ENCODE results near the gene TMEM94. TPM values are rescaled to one million over a fixed set of nuclear protein-coding genes. Genes with fewer than 3 reads are reported as not detected.

The TMEM94 gene
- total RNA-seq, 2 donors from 2014 or later, result 57.1 to 83.4 TPM

DNA sequence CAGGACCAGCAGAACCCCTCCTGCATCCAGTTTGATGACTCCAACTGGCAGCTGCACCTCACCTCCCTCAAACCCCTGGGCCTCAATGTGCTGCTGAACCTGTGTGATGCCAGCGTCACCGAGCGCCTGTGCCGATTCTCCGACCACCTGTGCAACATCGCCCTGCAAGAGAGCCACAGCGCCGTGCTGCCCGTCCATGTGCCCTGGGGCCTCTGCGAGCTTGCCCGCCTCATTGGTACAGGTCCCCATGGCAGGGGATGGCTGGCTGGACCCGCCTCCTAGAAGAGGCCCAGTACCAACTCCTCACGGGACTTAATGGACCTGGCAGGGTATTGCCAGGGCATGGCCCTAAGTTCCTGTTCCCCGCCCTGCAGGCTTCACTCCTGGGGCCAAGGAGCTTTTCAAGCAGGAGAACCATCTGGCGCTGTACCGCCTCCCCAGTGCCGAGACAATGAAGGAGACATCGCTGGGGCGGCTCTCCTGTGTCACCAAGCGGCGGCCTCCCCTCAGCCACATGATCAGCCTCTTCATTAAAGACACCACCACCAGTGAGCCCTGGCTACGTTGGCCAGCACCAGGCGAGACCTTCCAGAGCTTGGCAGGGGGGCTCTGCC is 36.2 kb downstream of the TMEM94 start:
- ATAC-seq (ENCODE audit: insufficient number of reproducible peaks, low FRiP score, low read depth), result no peak
- no peaks in the 10 kb centered on the region for H3K27me3 ChIP-seq (replicated peaks; ENCODE audit: insufficient read depth)

DNA sequence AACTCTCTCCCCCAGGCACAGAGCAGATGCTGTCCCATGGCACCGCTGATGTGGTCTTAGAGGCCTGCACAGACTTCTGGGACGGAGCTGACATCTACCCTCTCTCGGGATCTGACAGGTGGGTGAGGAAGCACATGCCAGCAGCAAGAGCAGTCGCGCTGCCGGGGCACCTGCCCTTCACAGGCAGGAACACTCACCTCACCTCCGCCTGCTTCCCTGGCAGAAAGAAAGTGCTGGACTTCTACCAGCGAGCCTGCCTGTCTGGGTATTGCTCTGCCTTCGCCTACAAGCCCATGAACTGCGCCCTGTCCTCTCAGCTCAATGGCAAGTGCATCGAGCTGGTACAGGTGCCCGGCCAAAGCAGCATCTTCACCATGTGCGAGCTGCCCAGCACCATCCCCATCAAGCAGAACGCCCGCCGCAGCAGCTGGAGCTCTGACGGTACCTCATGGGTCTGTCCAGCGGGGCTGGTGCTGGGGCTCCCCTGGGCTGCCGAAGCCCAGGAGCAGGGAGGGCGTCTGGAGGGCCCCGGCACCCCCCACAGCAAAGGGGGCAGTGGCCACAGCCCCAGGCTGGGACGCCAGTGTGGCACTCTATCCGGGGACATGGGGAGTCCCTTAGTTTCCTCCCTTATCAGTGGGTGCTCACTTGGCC is 37.2 kb downstream of the TMEM94 start:
- peaks cover 68% of the 10 kb centered on the region for H3K36me3 ChIP-seq
- H3K4me3 ChIP-seq, result no peak overlapping the region
- no peaks in the 10 kb centered on the region for H3K9me3 ChIP-seq
- no peak overlapping the region for H3K27ac ChIP-seq
- TF ChIP-seq, protein P1, sequence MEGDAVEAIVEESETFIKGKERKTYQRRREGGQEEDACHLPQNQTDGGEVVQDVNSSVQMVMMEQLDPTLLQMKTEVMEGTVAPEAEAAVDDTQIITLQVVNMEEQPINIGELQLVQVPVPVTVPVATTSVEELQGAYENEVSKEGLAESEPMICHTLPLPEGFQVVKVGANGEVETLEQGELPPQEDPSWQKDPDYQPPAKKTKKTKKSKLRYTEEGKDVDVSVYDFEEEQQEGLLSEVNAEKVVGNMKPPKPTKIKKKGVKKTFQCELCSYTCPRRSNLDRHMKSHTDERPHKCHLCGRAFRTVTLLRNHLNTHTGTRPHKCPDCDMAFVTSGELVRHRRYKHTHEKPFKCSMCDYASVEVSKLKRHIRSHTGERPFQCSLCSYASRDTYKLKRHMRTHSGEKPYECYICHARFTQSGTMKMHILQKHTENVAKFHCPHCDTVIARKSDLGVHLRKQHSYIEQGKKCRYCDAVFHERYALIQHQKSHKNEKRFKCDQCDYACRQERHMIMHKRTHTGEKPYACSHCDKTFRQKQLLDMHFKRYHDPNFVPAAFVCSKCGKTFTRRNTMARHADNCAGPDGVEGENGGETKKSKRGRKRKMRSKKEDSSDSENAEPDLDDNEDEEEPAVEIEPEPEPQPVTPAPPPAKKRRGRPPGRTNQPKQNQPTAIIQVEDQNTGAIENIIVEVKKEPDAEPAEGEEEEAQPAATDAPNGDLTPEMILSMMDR (IDR thresholded peaks at IDR 0.05), result no peak
- peaks cover 0 to 11% of the 10 kb centered on the region in 2 donors for H3K4me1 ChIP-seq (ENCODE audit: control insufficient read depth in 1 of 2, low read depth in 2 of 2)
- H3K27me3 ChIP-seq (replicated peaks; ENCODE audit: insufficient read depth), result no peaks in the 10 kb centered on the region
- ATAC-seq (ENCODE audit: insufficient number of reproducible peaks, low FRiP score, low read depth) (no peak), DNase-seq (ENCODE audit: low spot score) (no peak)

More for the DNA sequence above, 36.2 kb downstream of the TMEM94 start:
- TF ChIP-seq, protein P1 (IDR thresholded peaks at IDR 0.05), result no peak
- Histone ChIP-seq H3K27ac (no peak overlapping the region), H3K9me3 (no peaks in the 10 kb centered on the region), H3K4me1 (ENCODE audit: control insufficient read depth in 1 of 2, low read depth in 2 of 2) (peaks cover 0 to 16% of the 10 kb centered on the region in 2 donors), H3K36me3 (peaks cover 59% of the 10 kb centered on the region), H3K4me3 (no peak overlapping the region)
- DNase-seq (ENCODE audit: low spot score), result no peak

DNA sequence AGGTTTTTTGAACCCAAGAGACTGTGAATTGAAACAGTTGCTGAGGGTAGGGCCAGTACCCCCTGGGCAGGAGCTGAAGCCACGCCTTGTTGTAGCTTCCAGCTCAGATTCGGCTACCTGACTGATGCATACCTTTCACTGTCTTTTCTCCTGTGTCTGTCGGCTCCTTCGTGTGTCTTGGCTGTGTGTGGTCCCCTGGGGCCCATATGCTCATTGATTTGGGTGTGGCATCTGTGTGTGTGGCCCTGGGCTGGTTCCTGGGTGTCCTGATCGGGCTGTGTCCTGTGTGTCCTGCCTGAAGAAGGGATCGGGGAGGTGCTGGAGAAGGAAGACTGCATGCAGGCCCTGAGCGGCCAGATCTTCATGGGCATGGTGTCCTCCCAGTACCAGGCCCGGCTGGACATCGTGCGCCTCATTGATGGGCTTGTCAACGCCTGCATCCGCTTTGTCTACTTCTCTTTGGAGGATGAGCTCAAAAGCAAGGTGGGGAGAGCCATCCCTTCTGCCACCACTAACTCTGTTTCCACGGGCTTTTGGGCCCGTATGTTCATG is 38.0 kb downstream of the TMEM94 start:
- H3K36me3 ChIP-seq, result peaks cover 70% of the 10 kb centered on the region
- DNase-seq (ENCODE audit: low spot score), result no peak
- TF ChIP-seq, protein P1 (IDR thresholded peaks at IDR 0.05), result no peak

DNA sequence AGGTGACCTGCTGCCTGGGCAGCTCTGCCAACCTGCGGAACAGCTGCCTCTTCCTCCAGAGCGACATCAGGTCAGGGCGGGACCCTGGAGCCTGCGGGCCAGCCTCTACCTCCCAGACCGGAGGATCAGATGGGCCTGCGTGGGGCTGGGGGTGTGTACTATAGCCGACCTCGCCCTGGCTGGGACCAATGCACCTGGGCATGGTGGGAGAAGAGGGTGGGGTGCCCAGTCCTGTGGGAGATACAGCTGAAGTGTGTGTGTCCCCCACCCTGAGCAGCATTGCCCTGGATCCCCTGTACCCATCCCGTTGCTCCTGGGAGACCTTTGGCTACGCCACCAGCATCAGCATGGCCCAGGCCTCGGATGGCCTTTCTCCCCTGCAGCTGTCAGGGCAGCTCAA is 39.6 kb downstream of the TMEM94 start:
- Histone ChIP-seq H3K4me3 (no peak overlapping the region), H3K27me3 (replicated peaks; ENCODE audit: insufficient read depth) (no peaks in the 10 kb centered on the region), H3K36me3 (peaks cover 75% of the 10 kb centered on the region), H3K4me1 (ENCODE audit: control insufficient read depth in 1 of 2, low read depth in 2 of 2) (peaks cover 0 to 18% of the 10 kb centered on the region in 2 donors), H3K27ac (no peak overlapping the region), H3K9me3 (no peaks in the 10 kb centered on the region)
- DNase-seq (ENCODE audit: low spot score) (no peak), ATAC-seq (ENCODE audit: insufficient number of reproducible peaks, low FRiP score, low read depth) (no peak)
- TF ChIP-seq, protein P1 (IDR thresholded peaks at IDR 0.05), result no peak

More for the DNA sequence above, 38.0 kb downstream of the TMEM94 start:
- no peak overlapping the region for H3K27ac ChIP-seq
- H3K4me1 ChIP-seq (ENCODE audit: control insufficient read depth in 1 of 2, low read depth in 2 of 2), result peaks cover 0 to 16% of the 10 kb centered on the region in 2 donors
- ATAC-seq (ENCODE audit: insufficient number of reproducible peaks, low FRiP score, low read depth), result no peak
- no peaks in the 10 kb centered on the region for H3K27me3 ChIP-seq (replicated peaks; ENCODE audit: insufficient read depth)
- no peaks in the 10 kb centered on the region for H3K9me3 ChIP-seq
- H3K4me3 ChIP-seq, result no peak overlapping the region

DNA sequence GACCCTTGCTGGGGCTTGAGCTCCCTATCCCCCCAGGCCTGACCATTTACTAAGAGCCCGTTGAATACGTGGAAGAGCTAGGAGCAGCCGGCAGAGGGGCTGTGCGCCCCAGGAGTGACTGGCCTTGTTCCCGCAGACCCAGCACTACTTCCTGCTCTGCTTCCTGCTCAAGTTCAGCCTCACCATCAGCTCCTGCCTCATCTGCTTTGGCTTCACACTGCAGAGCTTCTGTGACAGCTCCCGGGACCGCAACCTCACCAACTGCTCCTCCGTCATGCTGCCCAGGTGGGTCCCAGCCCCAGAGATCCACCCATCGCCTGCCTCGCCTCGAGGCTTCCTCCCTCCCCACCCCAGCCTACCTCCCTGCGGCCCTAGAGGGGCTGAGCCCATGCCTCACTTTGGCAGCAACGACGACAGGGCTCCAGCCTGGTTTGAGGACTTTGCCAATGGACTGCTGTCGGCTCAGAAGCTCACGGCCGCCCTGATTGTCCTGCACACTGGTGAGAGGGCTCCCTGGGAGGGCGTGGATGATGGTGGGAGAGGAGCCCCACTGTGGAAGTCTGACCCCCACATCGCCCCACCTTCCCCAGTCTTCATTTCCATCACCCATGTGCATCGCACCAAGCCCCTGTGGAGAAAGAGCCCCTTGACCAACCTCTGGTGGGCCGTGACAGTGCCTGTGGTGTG is 41.7 kb downstream of the TMEM94 start:
- DNase-seq (ENCODE audit: low spot score), result no peak
- TF ChIP-seq, protein P1 (IDR thresholded peaks at IDR 0.05), result no peak
- H3K27ac ChIP-seq, result no peak overlapping the region

More for the DNA sequence above, 41.7 kb downstream of the TMEM94 start:
- no peak for ATAC-seq (ENCODE audit: insufficient number of reproducible peaks, low FRiP score, low read depth)
- Histone ChIP-seq H3K4me1 (ENCODE audit: control insufficient read depth in 1 of 2, low read depth in 2 of 2) (peaks cover 5 to 35% of the 10 kb centered on the region in 2 donors), H3K9me3 (no peaks in the 10 kb centered on the region), H3K4me3 (no peak overlapping the region), H3K36me3 (peaks cover 56% of the 10 kb centered on the region), H3K27me3 (replicated peaks; ENCODE audit: insufficient read depth) (no peaks in the 10 kb centered on the region)
